Measurements from ENCODE around the gene CSF2.

The CSF2 gene

GRCh38 chr5:132070460-132071337 is 2.9 kb upstream of the CSF2 start:
- DNase-seq = no peak

- no peak for DNase-seq
Measured at GRCh38 chr5:132071338-132071707, 2.3 kb upstream of the CSF2 start.

GRCh38 chr5:132072070-132072469 is 1.5 kb upstream of the CSF2 start:
- DNase-seq = no peak

GRCh38 chr5:132072528-132072927 is 1.1 kb upstream of the CSF2 start:
- DNase-seq = no peak

GRCh38 chr5:132074091-132074771 is 642 bp downstream of the CSF2 start:
- no peak for DNase-seq

GRCh38 chr5:132074772-132075718 is 1.5 kb downstream of the CSF2 start:
- no peak for DNase-seq

GRCh38 chr5:132075719-132076077 is 2.1 kb downstream of the CSF2 start:
- DNase-seq = no peak

- no peak for DNase-seq
Measured at GRCh38 chr5:132076202-132076830, 2.7 kb downstream of the CSF2 start.

- DNase-seq = no peak
Measured at GRCh38 chr5:132076983-132077382, 3.4 kb downstream of the CSF2 start.

GRCh38 chr5:132079081-132079480 is 5.5 kb downstream of the CSF2 start:
- DNase-seq = no peak

- no peak for DNase-seq
Measured at GRCh38 chr5:132079619-132080018, 6.0 kb downstream of the CSF2 start.

GRCh38 chr5:132080595-132080994 is 7.0 kb downstream of the CSF2 start:
- no peak for DNase-seq

- no peak for DNase-seq
Measured at GRCh38 chr5:132081458-132081857, 7.9 kb downstream of the CSF2 start.

- DNase-seq = no peak
Measured at GRCh38 chr5:132082329-132083023, 8.9 kb downstream of the CSF2 start.

GRCh38 chr5:132083071-132083678 is 9.6 kb downstream of the CSF2 start:
- no peak for DNase-seq

- no peak for DNase-seq
Measured at GRCh38 chr5:132085686-132086085, 12.1 kb downstream of the CSF2 start.

- no peak for DNase-seq
Measured at GRCh38 chr5:132086277-132086794, 12.7 kb downstream of the CSF2 start.

GRCh38 chr5:132087176-132087575 is 13.6 kb downstream of the CSF2 start:
- DNase-seq = no peak

- DNase-seq = no peak
Measured at GRCh38 chr5:132087661-132088060, 14.1 kb downstream of the CSF2 start.

GRCh38 chr5:132089363-132089762 is 15.8 kb downstream of the CSF2 start:
- no peak for DNase-seq

GRCh38 chr5:132090107-132090506 is 16.5 kb downstream of the CSF2 start:
- no peak for DNase-seq

- DNase-seq = no peak
Measured at GRCh38 chr5:132093271-132093670, 19.7 kb downstream of the CSF2 start.

All from NCI-H774 (cell line).